Activated naive CD8-positive, alpha-beta T cell treated with anti-CD3 and anti-CD28 coated beads, Interleukin-2, amount 10 ng/mL, durations not matched to agents 7 days and 5 days (primary cell): ENCODE results near the gene TSPAN4. TPM values are rescaled to one million over a fixed set of nuclear protein-coding genes. Genes with fewer than 3 reads are reported as not detected.

Experiments
- ATAC-seq: fragments of 150-1000 bp; cut with Tn5 transposase; one replicate; pipeline ENCODE4 v1.10.0; 2021; ENCODE audit warnings: low read depth, moderate library complexity
- POLR2A ChIA-PET: fragments of 350-600 bp; sonication (Branson Sonifier 250); formaldehyde crosslinking; loops from one replicate; lab custom pipeline; 2021; ENCODE audit warnings: antibody characterized with exemption; lab: Charles Lee
- DNase-seq: peaks from one replicate; pipeline ENCODE4 v3.0.0; 2021
- H3K27ac Mint-ChIP-seq: one replicate; pipeline ENCODE4 v1.8.0; 2022; ENCODE audit warnings: mild to moderate bottlenecking, mixed read lengths
- H3K27me3 Mint-ChIP-seq: one replicate; pipeline ENCODE4 v1.8.0; 2022; ENCODE audit warnings: mild to moderate bottlenecking, moderate library complexity, mixed read lengths
- H3K36me3 Mint-ChIP-seq: one replicate; pipeline ENCODE4 v1.8.0; 2021; ENCODE audit warnings: mild to moderate bottlenecking, mixed read lengths
- H3K4me1 Mint-ChIP-seq: one replicate; pipeline ENCODE4 v1.8.0; 2021; ENCODE audit warnings: mixed read lengths
- H3K4me3 Mint-ChIP-seq: one replicate; pipeline ENCODE4 v1.8.0; 2022; ENCODE audit warnings: mild to moderate bottlenecking, moderate library complexity, mixed read lengths
- H3K9me3 Mint-ChIP-seq: one replicate; pipeline ENCODE4 v1.8.0; 2021; ENCODE audit warnings: mixed read lengths
- total RNA-seq, 2 experiments: library from RNA; stranded (reverse); gene quantifications; one replicate each; pipeline ENCODE4 v1.2.3, GENCODE V29; 2021

TSPAN4 gene
- total RNA-seq, 2 experiments from 2014 or later = 19.0 to 20.3 TPM

GRCh38 chr11:877565-877964 lies 34.9 kb downstream of the TSPAN4 start:
- H3K4me1 Mint-ChIP-seq = no peaks in the 10 kb centered on the region
- DNase-seq = no peak
- no peaks in the 10 kb centered on the region for H3K9me3 Mint-ChIP-seq
- H3K27me3 Mint-ChIP-seq = no peaks in the 10 kb centered on the region
- ATAC-seq = no peak
- H3K4me3 Mint-ChIP-seq = no peak overlapping the region
- peaks cover 4% of the 10 kb centered on the region for H3K36me3 Mint-ChIP-seq
- POLR2A ChIA-PET = interaction anchor here (0.6 kb wide), 1 partner anchor 973 kb away, joined by 4 read pairs; no protein-coding TSS in a partner anchor
- no peak overlapping the region for H3K27ac Mint-ChIP-seq

- no peaks in the 10 kb centered on the region for H3K27me3 Mint-ChIP-seq
- H3K36me3 Mint-ChIP-seq = peaks cover 2% of the 10 kb centered on the region
- POLR2A ChIA-PET = no interaction called here
- DNase-seq (no peak), ATAC-seq (no peak)
- no peak overlapping the region for H3K27ac Mint-ChIP-seq
- H3K4me3 Mint-ChIP-seq = no peak overlapping the region
- no peaks in the 10 kb centered on the region for H3K4me1 Mint-ChIP-seq
- H3K9me3 Mint-ChIP-seq = no peaks in the 10 kb centered on the region
Observed at GRCh38 chr11:880447-880846, 37.8 kb downstream of the TSPAN4 start.

GRCh38 chr11:882596-882995 lies 39.9 kb downstream of the TSPAN4 start:
- H3K27ac Mint-ChIP-seq = no peak overlapping the region
- ATAC-seq (no peak), DNase-seq (no peak)
- no peaks in the 10 kb centered on the region for H3K36me3 Mint-ChIP-seq
- no peaks in the 10 kb centered on the region for H3K9me3 Mint-ChIP-seq
- H3K27me3 Mint-ChIP-seq = no peaks in the 10 kb centered on the region
- no peak overlapping the region for H3K4me3 Mint-ChIP-seq
- H3K4me1 Mint-ChIP-seq = no peaks in the 10 kb centered on the region
- POLR2A ChIA-PET = no interaction called here

GRCh38 chr11:883527-883926 lies 40.9 kb downstream of the TSPAN4 start:
- no peak for ATAC-seq
- no peak overlapping the region for H3K4me3 Mint-ChIP-seq
- H3K4me1 Mint-ChIP-seq = no peaks in the 10 kb centered on the region
- no peak overlapping the region for H3K27ac Mint-ChIP-seq
- no peaks in the 10 kb centered on the region for H3K9me3 Mint-ChIP-seq
- no peaks in the 10 kb centered on the region for H3K36me3 Mint-ChIP-seq
- H3K27me3 Mint-ChIP-seq = no peaks in the 10 kb centered on the region
- POLR2A ChIA-PET = no interaction called here
- DNase-seq = no peak

- DNase-seq (no peak), ATAC-seq (no peak)
- Mint-ChIP-seq H3K27ac (no peak overlapping the region), H3K36me3 (no peaks in the 10 kb centered on the region), H3K4me3 (no peak overlapping the region), H3K4me1 (no peaks in the 10 kb centered on the region), H3K9me3 (no peaks in the 10 kb centered on the region), H3K27me3 (no peaks in the 10 kb centered on the region)
- POLR2A ChIA-PET = no interaction called here
Observed at GRCh38 chr11:884578-885070, 42.0 kb downstream of the TSPAN4 start.

- no peaks in the 10 kb centered on the region for H3K9me3 Mint-ChIP-seq
- DNase-seq (no peak), ATAC-seq (no peak)
- no peaks in the 10 kb centered on the region for H3K27me3 Mint-ChIP-seq
- H3K4me3 Mint-ChIP-seq = no peak overlapping the region
- no peaks in the 10 kb centered on the region for H3K4me1 Mint-ChIP-seq
- no peak overlapping the region for H3K27ac Mint-ChIP-seq
- POLR2A ChIA-PET = no interaction called here
- no peaks in the 10 kb centered on the region for H3K36me3 Mint-ChIP-seq
Observed at GRCh38 chr11:886568-886967, 43.9 kb downstream of the TSPAN4 start.

- Mint-ChIP-seq H3K4me1 (no peaks in the 10 kb centered on the region), H3K27me3 (no peaks in the 10 kb centered on the region), H3K27ac (no peak overlapping the region), H3K4me3 (no peak overlapping the region), H3K36me3 (no peaks in the 10 kb centered on the region), H3K9me3 (no peaks in the 10 kb centered on the region)
- no peak for DNase-seq
- POLR2A ChIA-PET = no interaction called here
- ATAC-seq = no peak
Observed at GRCh38 chr11:887589-887988, 44.9 kb downstream of the TSPAN4 start.

- H3K36me3 Mint-ChIP-seq = no peaks in the 10 kb centered on the region
- H3K27me3 Mint-ChIP-seq = no peaks in the 10 kb centered on the region
- H3K4me1 Mint-ChIP-seq = no peaks in the 10 kb centered on the region
- no peak for ATAC-seq
- no peak for DNase-seq
- H3K4me3 Mint-ChIP-seq = no peak overlapping the region
- no peak overlapping the region for H3K27ac Mint-ChIP-seq
- no peaks in the 10 kb centered on the region for H3K9me3 Mint-ChIP-seq
- POLR2A ChIA-PET = no interaction called here
Observed at GRCh38 chr11:888310-889212, 45.9 kb downstream of the TSPAN4 start.

- Mint-ChIP-seq H3K36me3 (no peaks in the 10 kb centered on the region), H3K4me1 (no peaks in the 10 kb centered on the region), H3K4me3 (no peak overlapping the region), H3K9me3 (no peaks in the 10 kb centered on the region), H3K27ac (peak overlapping the region; percentile 38), H3K27me3 (no peaks in the 10 kb centered on the region)
- ATAC-seq (no peak), DNase-seq (no peak)
- POLR2A ChIA-PET = no interaction called here
Observed at GRCh38 chr11:889257-889656, 46.6 kb downstream of the TSPAN4 start.

GRCh38 chr11:889687-890475 lies 47.2 kb downstream of the TSPAN4 start:
- Mint-ChIP-seq H3K36me3 (no peaks in the 10 kb centered on the region), H3K9me3 (no peaks in the 10 kb centered on the region), H3K4me3 (no peak overlapping the region), H3K27me3 (no peaks in the 10 kb centered on the region), H3K27ac (peak overlapping the region; percentile 38), H3K4me1 (no peaks in the 10 kb centered on the region)
- DNase-seq (no peak), ATAC-seq (no peak)
- POLR2A ChIA-PET = no interaction called here

GRCh38 chr11:890794-891540 lies 48.3 kb downstream of the TSPAN4 start:
- ATAC-seq (no peak), DNase-seq (no peak)
- Mint-ChIP-seq H3K27me3 (no peaks in the 10 kb centered on the region), H3K36me3 (no peaks in the 10 kb centered on the region), H3K4me3 (no peak overlapping the region), H3K9me3 (no peaks in the 10 kb centered on the region), H3K4me1 (no peaks in the 10 kb centered on the region), H3K27ac (no peak overlapping the region)
- POLR2A ChIA-PET = no interaction called here

- ATAC-seq = no peak
Observed at GRCh38 chr11:893008-893654, 50.5 kb downstream of the TSPAN4 start.

More at GRCh38 chr11:893008-893654, 50.5 kb downstream of the TSPAN4 start:
- POLR2A ChIA-PET = no interaction called here
- Mint-ChIP-seq H3K36me3 (no peaks in the 10 kb centered on the region), H3K27ac (peak overlapping the region; percentile 42), H3K27me3 (no peaks in the 10 kb centered on the region), H3K4me3 (no peak overlapping the region), H3K4me1 (no peaks in the 10 kb centered on the region), H3K9me3 (no peaks in the 10 kb centered on the region)
- DNase-seq = no peak
